Caki2 (cell line): ENCODE measurements around the gene SOCS3. TPM values are rescaled to one million over a fixed set of nuclear protein-coding genes. Genes with fewer than 3 reads are reported as not detected.

Source experiments
- DNase-seq: peaks from one replicate; pipeline ENCODE4 v3.0.0-alpha.2; 2015; ENCODE audit warnings: low read depth
- in situ Hi-C: cut with HindIII; loops from 2 replicates; pipeline ENCODE4 v1.10.0; 2016; ENCODE audit warnings: low sequenced_read_pairs, low pct_unique_long_range_greater_than_20kb, mixed read lengths
- total RNA-seq: library from RNA; depleted of rRNA; stranded (reverse); fragments of >200 nt; shearing (Covaris generic); gene quantifications from 2 replicates; pipeline ENCODE4 v1.2.3, GENCODE V29; 2014; ENCODE audit warnings: low replicate concordance; rRNA removed

Gene SOCS3
- total RNA-seq: 22.9 and 28.9 TPM in 2 replicates

GRCh38 chr17:78359997-78360370 lies at the start of gene SOCS3:
SOCS3 (minus strand) TSS chr17:78360077; CDS start chr17:78359095, 982 bp downstream.
- peak; percentile 97 for DNase-seq
- in situ Hi-C loops: no loop called here

DNA sequence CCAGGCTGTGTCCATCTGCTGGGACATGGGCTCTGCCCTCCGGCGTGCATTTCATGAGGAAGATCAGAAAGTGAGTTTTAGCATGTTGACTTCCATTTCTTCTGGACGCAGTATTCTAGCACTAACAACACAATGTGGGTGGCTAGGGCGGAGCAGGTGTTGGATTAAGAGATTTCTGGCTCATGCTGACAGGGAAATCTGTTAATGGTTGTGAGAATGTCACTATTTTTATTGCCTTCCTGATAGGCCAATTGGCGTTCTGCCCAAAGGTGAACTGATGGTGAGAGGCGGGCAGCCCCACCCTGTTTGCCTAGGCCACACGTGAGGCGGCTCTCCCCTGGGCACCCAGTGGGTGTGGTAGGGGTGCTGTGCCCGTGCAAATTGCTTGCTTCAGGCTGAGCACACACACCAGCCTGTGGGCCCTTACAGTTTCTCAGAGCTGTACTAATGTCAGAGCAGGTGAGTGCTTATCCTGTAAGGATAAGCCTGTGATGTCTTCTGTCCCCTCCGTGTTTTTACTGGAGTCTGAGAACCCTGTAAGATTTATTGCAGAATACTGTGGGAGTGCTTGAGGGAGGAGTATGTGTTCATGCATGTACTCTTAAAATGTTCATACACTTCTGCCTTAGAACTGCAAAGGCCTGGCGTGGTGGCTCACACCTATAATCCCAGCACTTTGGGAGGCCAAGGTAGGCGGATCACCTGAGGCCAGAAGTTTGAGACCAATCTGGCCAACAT lies 49.5 kb upstream of the SOCS3 start:
- DNase-seq: peak; percentile 74
- in situ Hi-C loops: no loop called here

GRCh38 chr17:78408476-78409050 lies 48.7 kb upstream of the SOCS3 start:
- in situ Hi-C loops: no loop called here
- DNase-seq: no peak

- in situ Hi-C loops: no loop called here
- DNase-seq: no peak
These were observed 47.6 kb upstream of the SOCS3 start for GRCh38 chr17:78407387-78408000.

GRCh38 chr17:78406920-78407319 lies 47.0 kb upstream of the SOCS3 start:
- no peak for DNase-seq
- in situ Hi-C loops: no loop called here

- in situ Hi-C loops: no loop called here
These were observed 46.5 kb upstream of the SOCS3 start for GRCh38 chr17:78406396-78406795.

DNA sequence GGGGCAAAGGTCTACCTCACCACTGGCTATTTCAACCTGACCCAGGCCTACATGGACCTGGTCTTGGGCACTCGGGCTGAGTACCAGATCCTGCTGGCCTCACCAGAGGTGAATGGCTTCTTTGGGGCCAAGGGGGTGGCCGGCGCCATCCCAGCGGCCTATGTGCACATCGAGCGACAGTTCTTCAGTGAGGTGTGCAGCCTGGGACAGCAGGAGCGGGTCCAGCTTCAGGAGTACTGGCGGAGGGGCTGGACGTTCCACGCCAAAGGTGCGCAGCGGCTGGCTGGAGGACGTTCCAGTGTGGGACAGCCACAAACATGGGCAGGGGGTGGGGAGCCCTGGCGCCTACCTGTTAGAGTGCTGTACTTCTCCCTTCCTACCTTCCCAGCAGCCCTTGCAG lies 43.9 kb upstream of the SOCS3 start:
- in situ Hi-C loops: no loop called here

More at GRCh38 chr17:78406396-78406795, 46.5 kb upstream of the SOCS3 start:
- DNase-seq: no peak

DNA sequence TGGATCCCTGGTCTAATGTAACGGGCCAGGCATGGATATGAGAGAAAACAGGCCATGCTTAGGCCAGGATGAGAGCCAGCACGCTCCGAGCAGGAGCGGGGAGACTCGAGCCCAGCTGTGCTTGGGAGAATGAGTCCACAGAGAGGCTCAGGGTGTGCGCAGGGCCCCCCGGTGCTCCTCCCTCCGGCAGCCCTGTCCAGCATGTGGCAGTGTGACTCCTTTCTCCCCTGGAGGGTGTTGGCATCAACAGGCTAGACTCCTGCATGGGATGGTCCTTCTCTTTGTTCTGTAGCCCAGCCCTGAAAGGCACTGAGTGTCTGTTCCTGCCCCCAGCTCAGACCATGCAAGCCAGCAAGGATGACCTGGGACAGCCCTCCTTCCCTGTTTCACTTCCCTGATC lies 42.0 kb upstream of the SOCS3 start:
- in situ Hi-C loops: no loop called here
- DNase-seq: no peak

More for the DNA sequence above, 43.9 kb upstream of the SOCS3 start:
- no peak for DNase-seq

DNA sequence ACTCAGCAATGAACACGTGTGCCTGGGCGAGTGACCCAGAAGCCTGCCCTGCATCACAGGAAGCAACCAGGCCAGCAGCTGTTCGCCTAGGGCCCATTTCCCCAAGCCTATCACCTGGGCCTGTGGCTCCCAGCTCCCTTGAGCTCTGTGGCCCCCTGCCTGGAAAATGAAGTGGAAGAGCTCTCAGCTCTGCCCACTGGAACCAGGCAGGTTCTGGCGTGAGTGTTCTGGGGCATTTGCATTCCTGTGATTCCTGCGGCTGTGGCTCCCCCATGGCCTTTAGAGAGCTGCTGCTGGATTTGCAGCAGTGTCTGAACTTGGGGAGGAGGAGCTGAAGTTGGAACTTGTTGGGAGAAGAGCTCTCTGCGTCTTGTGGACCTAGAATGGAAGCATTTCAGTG lies 41.4 kb upstream of the SOCS3 start:
- in situ Hi-C loops: no loop called here
- DNase-seq: no peak

DNA sequence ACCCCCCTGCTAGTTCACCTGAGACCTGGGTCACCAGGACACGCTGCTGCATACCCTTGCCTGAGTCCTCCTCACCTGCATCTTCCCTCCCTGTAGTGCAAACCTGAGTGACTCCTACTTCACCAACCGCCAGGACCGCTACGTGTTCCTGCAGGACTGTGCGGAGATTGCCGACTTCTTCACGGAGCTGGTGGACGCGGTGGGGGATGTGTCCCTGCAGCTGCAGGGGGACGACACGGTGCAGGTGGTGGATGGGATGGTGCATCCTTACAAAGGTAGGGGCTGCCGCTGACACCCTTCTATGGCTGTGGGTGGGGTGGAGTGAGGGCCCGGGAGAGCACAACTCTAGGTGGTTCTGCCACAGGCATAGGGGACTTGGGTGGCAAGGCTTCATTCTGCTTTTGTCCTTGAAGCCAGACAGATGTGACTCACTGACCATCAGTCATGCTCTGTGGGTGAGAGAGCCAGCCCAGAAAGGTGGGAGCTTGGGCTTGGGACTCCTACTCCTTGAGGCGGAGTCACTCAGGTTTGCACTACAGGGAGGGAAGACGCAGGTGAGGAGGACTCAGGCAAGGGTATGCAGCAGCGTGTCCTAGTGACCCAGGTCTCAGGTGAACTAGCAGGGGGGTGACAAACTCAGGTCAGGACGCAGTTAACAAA lies 40.8 kb upstream of the SOCS3 start:
- in situ Hi-C loops: no loop called here
- peak; percentile 46 for DNase-seq

DNA sequence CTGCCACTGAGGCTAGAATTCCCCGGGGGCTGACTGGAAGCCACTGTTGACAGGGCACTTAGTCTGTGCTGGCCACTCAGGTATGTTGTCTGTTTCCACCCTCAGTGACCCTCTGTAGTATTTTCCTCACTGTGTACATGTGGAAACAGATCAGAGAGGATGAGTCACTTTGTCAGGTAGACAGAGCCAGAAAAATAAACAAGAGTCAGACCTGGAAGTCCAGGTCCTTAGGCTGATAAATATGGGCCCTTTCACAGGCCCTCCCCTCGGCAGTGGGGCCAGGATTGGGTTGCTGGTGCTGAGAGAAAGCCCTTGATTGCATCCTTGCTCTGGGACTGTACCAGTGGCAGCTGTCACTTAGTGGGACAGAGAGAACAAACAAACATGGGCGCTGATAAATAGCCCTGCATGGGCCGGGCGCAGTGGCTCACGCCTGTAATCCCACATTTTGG lies 39.8 kb upstream of the SOCS3 start:
- no peak for DNase-seq
- in situ Hi-C loops: no loop called here

DNA sequence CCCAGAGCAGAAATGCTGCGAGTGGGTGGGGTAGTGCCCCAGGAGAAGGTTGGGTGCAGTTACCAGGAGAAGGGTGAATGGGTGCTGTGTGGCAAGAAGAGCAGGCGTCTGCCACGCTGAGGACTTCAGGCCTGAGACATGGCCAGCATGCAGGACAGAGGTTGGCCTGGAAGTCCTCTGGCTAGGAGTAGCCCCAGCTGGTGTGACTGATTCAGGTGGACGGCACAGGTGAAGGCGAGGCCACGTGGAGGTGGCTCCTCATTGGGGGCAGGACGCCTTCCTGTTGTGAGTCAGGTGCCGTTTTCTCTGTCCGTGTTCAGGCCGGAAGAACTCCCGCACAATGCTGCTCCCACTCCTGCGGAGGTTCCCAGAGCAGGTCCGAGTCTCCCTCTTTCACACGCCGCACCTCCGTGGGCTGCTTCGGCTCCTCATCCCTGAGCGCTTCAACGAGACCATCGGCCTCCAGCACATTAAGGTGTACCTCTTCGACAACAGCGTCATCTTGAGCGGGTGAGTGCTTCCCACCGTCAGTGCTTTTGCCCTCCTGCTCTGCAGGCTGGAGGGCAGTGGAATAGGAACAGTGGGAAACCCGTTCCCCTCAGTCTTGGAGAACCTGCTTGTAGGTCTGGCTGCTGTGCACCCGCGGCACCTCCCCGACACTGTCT lies 39.3 kb upstream of the SOCS3 start:
- no peak for DNase-seq
- in situ Hi-C loops: no loop called here

GRCh38 chr17:78398390-78398789 lies 38.5 kb upstream of the SOCS3 start:
- in situ Hi-C loops: no loop called here
- no peak for DNase-seq

- in situ Hi-C loops: no loop called here
- no peak for DNase-seq
These were observed 37.8 kb upstream of the SOCS3 start for GRCh38 chr17:78397681-78398101.

- no peak for DNase-seq
- in situ Hi-C loops: no loop called here
These were observed 36.8 kb upstream of the SOCS3 start for GRCh38 chr17:78396441-78397337.

GRCh38 chr17:78395155-78395554 lies 35.3 kb upstream of the SOCS3 start:
- in situ Hi-C loops: no loop called here
- no peak for DNase-seq

GRCh38 chr17:78394209-78394608 lies 34.3 kb upstream of the SOCS3 start:
- DNase-seq: peak; percentile 47
- in situ Hi-C loops: no loop called here

DNA sequence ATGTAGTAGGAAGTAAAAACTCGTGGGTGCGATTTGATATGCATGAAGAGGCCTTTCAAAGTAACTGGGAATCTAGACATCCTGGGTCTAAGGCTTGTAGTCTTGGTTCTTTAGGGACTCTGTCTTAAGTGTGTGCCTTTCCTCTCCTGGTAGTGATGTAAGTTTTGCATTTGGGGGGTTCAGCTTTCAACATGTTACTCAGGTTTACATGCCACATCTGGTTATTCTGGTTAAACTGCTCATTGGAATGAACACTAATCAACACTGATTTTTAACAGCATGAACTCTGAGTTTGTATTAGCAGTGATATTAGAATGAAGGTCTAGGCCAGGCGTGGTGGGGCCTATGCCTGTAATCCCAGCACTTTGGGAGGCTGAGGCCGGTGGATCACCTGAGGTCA lies 33.7 kb upstream of the SOCS3 start:
- no peak for DNase-seq
- in situ Hi-C loops: no loop called here
